OCI-LY7 (cell line): ENCODE results near the gene AURKAIP1. TPM values are rescaled to one million over a fixed set of nuclear protein-coding genes. Genes with fewer than 3 reads are reported as not detected.

ENCODE experiments used
- BruUV-seq: library from RNA; stranded (reverse); fragments of 400-500 nt; replicated peaks from 2 replicates; lab custom pipeline; 2021; lab: Mats Ljungman, UMichigan
- CTCF ChIA-PET: fragments of 300-600 bp; sonication (Branson Sonifier 250); formaldehyde crosslinking; loops from one replicate; lab custom pipeline; 2022; ENCODE audit warnings: antibody characterized with exemption; ENCODE audit not compliant: unreplicated experiment; lab: Charles Lee
- POLR2A ChIA-PET: fragments of 300-600 bp; sonication (Branson Sonifier 250); formaldehyde crosslinking; loops from one replicate; lab custom pipeline; 2022; ENCODE audit warnings: antibody characterized with exemption; lab: Charles Lee
- DNase-seq: peaks from one replicate; pipeline ENCODE4 v3.0.0-alpha.2; 2015; ENCODE audit warnings: low spot score
- H2AFZ ChIP-seq: fragments of 200-600 bp; sonication (generic), shearing (Covaris generic); 2 replicates; pipeline ENCODE4 v1.6.1; 2014; ENCODE audit warnings: mild to moderate bottlenecking, antibody characterized with exemption, low read length, moderate library complexity
- H3K27ac ChIP-seq: fragments of 200-600 bp; sonication (generic); 2 replicates; pipeline ENCODE4 v1.5.1; 2014; ENCODE audit warnings: mixed run types, low read depth, mild to moderate bottlenecking, moderate library complexity, low read length, inconsistent platforms; ENCODE audit not compliant: poor library complexity, severe bottlenecking
- H3K36me3 ChIP-seq: fragments of 200-600 bp; sonication (generic); 2 replicates; pipeline ENCODE4 v1.6.1; 2014; ENCODE audit warnings: mild to moderate bottlenecking, antibody characterized with exemption, low read length, moderate library complexity, mixed read lengths; ENCODE audit not compliant: insufficient read depth
- H3K4me1 ChIP-seq: fragments of 200-600 bp; sonication (generic); 2 replicates; pipeline ENCODE4 v1.5.1; 2014; ENCODE audit warnings: mild to moderate bottlenecking, low read length; ENCODE audit not compliant: insufficient read depth, poor library complexity, severe bottlenecking
- H3K4me2 ChIP-seq: fragments of 200-600 bp; sonication (generic); 2 replicates; pipeline ENCODE4 v1.6.1; 2014; ENCODE audit warnings: mild to moderate bottlenecking, low read length
- H3K4me3 ChIP-seq: fragments of 200-600 bp; sonication (generic); 2 replicates; pipeline ENCODE4 v1.5.1; 2014; ENCODE audit warnings: mild to moderate bottlenecking, low read depth, low read length; ENCODE audit not compliant: poor library complexity, severe bottlenecking
- H3K79me2 ChIP-seq: fragments of 200-600 bp; sonication (generic); 2 replicates; pipeline ENCODE4 v1.6.1; 2016; ENCODE audit warnings: low read depth, mild to moderate bottlenecking, low read length, moderate library complexity, mixed read lengths; ENCODE audit not compliant: insufficient read depth
- H3K9me2 ChIP-seq: fragments of 200-600 bp; sonication (generic); 2 replicates; pipeline ENCODE4 v1.6.1; 2016; ENCODE audit warnings: mild to moderate bottlenecking, low read length, mixed read lengths; ENCODE audit not compliant: insufficient read depth
- H3K9me3 ChIP-seq: fragments of 200-600 bp; sonication (generic); 2 replicates; pipeline ENCODE4 v1.6.1; 2014; ENCODE audit warnings: mild to moderate bottlenecking, mixed run types, low read length, mixed read lengths
- H4K20me1 ChIP-seq: fragments of 200-600 bp; sonication (generic); 2 replicates; pipeline ENCODE4 v1.6.1; 2014; ENCODE audit warnings: mild to moderate bottlenecking, antibody characterized with exemption, low read length, moderate library complexity, mixed read lengths; ENCODE audit not compliant: insufficient read depth
- EZH2phosphoT487 ChIP-seq: fragments of 200-600 bp; sonication (generic); IDR thresholded peaks from 2 replicates; pipeline ENCODE4 v1.6.1; 2018; ENCODE audit warnings: low read depth, borderline replicate concordance, mild to moderate bottlenecking, mixed run types, antibody characterized with exemption, low read length, moderate library complexity, mixed read lengths
- intact Hi-C: fragments of 100-400 bp; cut with micrococcal nuclease; formaldehyde crosslinking; loops from one replicate; pipeline ENCODE4 v1.10.0; 2022; ENCODE audit not compliant: unreplicated experiment
- total RNA-seq, 2 experiments: library from RNA; depleted of rRNA in 1 of 2; stranded (reverse); fragments of >200 nt in 1 of 2; shearing (Covaris generic) in 1 of 2; gene quantifications; 2 replicates each; pipeline ENCODE4 v1.2.3, GENCODE V29; 2014 to 2022
- TF ChIP-seq, protein P1 (sequence below): fragments of 200-600 bp; sonication (generic); conservative IDR thresholded peaks from 2 replicates; pipeline ENCODE4 v1.5.1; 2014; ENCODE audit warnings: mild to moderate bottlenecking, antibody characterized with exemption, low read length, moderate library complexity, mixed read lengths

The AURKAIP1 gene
- total RNA-seq, 2 experiments from 2014 or later = 163 to 172 TPM

DNA sequence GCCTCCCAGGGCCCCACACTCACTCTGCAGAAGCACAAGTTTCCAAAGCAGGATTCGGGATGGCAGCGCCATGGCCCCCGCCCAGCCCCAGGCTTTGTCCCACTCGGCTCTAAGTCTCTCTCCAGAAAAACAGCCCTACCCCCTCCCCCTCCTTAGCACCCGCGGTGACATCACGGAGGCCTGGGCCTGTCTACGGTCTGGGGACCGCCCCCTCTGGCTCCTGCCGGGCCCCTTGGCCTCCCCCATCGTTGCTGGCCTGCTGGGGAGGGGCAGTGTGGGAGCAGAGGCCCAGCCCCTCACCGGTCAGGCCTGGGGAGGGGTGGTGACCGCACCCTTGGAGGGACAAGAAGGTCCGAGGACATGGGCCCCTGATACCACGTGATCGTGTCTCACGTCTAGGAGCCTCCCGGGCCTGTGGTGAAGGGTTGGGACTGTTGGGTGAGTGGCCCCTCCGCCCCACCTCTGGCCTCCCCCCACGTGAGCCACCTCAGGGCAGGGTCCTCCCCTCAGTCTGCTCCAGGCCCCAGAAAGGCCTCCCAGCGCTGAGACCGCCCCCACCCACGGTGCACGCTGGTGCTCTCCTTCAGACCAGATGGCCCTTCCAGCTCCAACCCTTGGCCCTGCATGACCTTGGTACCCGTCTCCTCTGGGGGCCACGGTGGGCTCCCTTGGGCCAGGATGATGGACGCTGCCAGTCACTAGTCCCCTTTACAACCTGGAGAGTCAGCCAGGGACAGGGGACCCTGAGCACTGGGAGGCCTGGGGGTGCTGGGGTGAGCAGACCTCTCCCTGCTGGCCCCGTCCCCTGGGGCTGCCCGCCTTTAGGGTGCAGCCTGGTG is 16.4 kb downstream of the AURKAIP1 start, which contains the start of gene MXRA8:
Gene MXRA8, minus strand, starts transcription at position 123 of the 839 bp plus-strand sequence. Its CDS starts 51 bp downstream, at position 72.
- DNase-seq = no peak
- ChIA-PET CTCF (no interaction called here), POLR2A (no interaction called here)
- H3K9me2 ChIP-seq = no peaks in the 10 kb centered on the region
- no peak within 1 kb of the TSS for H2AFZ ChIP-seq
- H3K79me2 ChIP-seq = no peaks in the 10 kb centered on the region
- intact Hi-C loops = no loop called here
- no TSS peak for BruUV-seq
- no peaks in the 10 kb centered on the region for H3K36me3 ChIP-seq
- no peak within 1 kb of the TSS for H3K4me2 ChIP-seq
- H4K20me1 ChIP-seq = no peaks in the 10 kb centered on the region
- no peak within 1 kb of the TSS for H3K27ac ChIP-seq
- H3K4me3 ChIP-seq = no peak within 1 kb of the TSS
- no peak for TF ChIP-seq EZH2phosphoT487
- TF ChIP-seq, protein P1, sequence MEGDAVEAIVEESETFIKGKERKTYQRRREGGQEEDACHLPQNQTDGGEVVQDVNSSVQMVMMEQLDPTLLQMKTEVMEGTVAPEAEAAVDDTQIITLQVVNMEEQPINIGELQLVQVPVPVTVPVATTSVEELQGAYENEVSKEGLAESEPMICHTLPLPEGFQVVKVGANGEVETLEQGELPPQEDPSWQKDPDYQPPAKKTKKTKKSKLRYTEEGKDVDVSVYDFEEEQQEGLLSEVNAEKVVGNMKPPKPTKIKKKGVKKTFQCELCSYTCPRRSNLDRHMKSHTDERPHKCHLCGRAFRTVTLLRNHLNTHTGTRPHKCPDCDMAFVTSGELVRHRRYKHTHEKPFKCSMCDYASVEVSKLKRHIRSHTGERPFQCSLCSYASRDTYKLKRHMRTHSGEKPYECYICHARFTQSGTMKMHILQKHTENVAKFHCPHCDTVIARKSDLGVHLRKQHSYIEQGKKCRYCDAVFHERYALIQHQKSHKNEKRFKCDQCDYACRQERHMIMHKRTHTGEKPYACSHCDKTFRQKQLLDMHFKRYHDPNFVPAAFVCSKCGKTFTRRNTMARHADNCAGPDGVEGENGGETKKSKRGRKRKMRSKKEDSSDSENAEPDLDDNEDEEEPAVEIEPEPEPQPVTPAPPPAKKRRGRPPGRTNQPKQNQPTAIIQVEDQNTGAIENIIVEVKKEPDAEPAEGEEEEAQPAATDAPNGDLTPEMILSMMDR = no peak
- H3K9me3 ChIP-seq = no peaks in the 10 kb centered on the region
- no peaks in the 10 kb centered on the region for H3K4me1 ChIP-seq

DNA sequence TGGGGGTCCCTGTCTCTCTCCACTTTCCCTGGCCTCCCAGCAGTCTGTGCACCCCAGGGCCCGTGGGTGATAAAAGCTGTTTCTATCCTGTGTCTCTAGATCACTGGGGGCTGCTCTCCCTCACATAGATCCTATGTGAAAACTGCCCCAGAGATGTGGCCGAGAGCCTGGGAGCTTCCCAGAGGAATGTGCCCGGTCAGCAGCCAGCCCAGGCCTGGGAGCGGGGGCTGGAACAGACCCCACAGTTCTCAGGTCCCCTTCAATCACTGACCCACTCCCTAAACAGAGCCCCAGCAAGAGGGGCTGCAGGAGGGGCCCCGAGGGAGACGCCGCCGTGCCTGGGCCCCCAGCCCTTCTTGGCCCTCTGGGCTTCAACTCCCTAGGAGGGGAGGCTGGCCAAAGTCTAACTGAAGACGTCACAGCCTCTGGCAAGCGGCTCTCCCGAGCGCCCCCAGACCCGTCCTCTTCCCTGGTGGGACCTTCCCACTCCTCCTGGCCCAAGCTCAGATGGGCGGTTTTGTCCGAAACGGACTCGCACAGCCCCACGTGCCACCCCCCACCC is 17.1 kb downstream of the AURKAIP1 start:
- BruUV-seq = no TSS peak
- Histone ChIP-seq H3K4me3 (no peak overlapping the region), H3K27ac (no peak overlapping the region), H3K9me3 (no peaks in the 10 kb centered on the region), H4K20me1 (no peaks in the 10 kb centered on the region), H3K79me2 (no peaks in the 10 kb centered on the region), H3K36me3 (no peaks in the 10 kb centered on the region), H2AFZ (no peak overlapping the region), H3K9me2 (no peaks in the 10 kb centered on the region), H3K4me2 (no peak overlapping the region), H3K4me1 (peaks cover 6% of the 10 kb centered on the region)
- DNase-seq = no peak
- ChIA-PET CTCF (no interaction called here), POLR2A (no interaction called here)
- TF ChIP-seq, protein P1 = no peak
- TF ChIP-seq EZH2phosphoT487 = no peak
- intact Hi-C loops = no loop called here
